IMR-90 (cell line): ENCODE results near the gene PLB1. TPM values are rescaled to one million over a fixed set of nuclear protein-coding genes. Genes with fewer than 3 reads are reported as not detected.

Source experiments
- ATAC-seq: fragments of 200-7000 bp; cut with Tn5 transposase; 2 replicates; pipeline ENCODE4 v1.9.1; 2020; ENCODE audit warnings: low read depth, mild to moderate bottlenecking, moderate library complexity
- BruUV-seq: library from RNA; stranded (reverse); fragments of 400-500 nt; replicated peaks from 2 replicates; lab custom pipeline; 2021; lab: Mats Ljungman, UMichigan
- CTCF ChIA-PET: fragments of 300-600 bp; formaldehyde crosslinking; extraction: SDS; loops from one replicate; lab custom pipeline; 2021; ENCODE audit warnings: antibody characterized with exemption; lab: Yijun Ruan, JAX
- POLR2A ChIA-PET: fragments of 300-600 bp; sonication (Branson Sonifier 250); formaldehyde crosslinking; loops from one replicate; lab custom pipeline; 2022; ENCODE audit warnings: antibody characterized with exemption; ENCODE audit not compliant: unreplicated experiment; lab: Charles Lee
- DNase-seq: peaks from one replicate; pipeline ENCODE4 v3.0.0; 2013
- H2AFZ ChIP-seq: replicated peaks from 2 replicates; pipeline ENCODE3; 2013; ENCODE audit warnings: low read length, mild to moderate bottlenecking; ENCODE audit not compliant: poor library complexity
- H2AK5ac ChIP-seq: 2 replicates; pipeline ENCODE4 v1.6.1; 2013; ENCODE audit warnings: low read depth, low read length, inconsistent platforms
- H2AK9ac ChIP-seq: replicated peaks from 2 replicates; pipeline ENCODE3; 2013; ENCODE audit warnings: mild to moderate bottlenecking, low read depth, low read length, moderate library complexity; ENCODE audit not compliant: poor library complexity
- H2BK120ac ChIP-seq: 2 replicates; pipeline ENCODE4 v1.6.1; 2013; ENCODE audit warnings: low read depth, low read length, inconsistent platforms
- H2BK15ac ChIP-seq: 3 replicates; pipeline ENCODE4 v1.6.1; 2013; ENCODE audit warnings: low read depth, low read length, inconsistent platforms
- H2BK20ac ChIP-seq: 2 replicates; pipeline ENCODE4 v1.6.1; 2013; ENCODE audit warnings: low read depth, mild to moderate bottlenecking, inconsistent platforms, low read length, moderate library complexity
- H2BK5ac ChIP-seq: 2 replicates; pipeline ENCODE4 v1.6.1; 2013; ENCODE audit warnings: mild to moderate bottlenecking, low read depth, low read length, inconsistent platforms; ENCODE audit not compliant: poor library complexity, severe bottlenecking
- H3K14ac ChIP-seq: replicated peaks from 2 replicates; pipeline ENCODE4 v1.6.1; 2013; ENCODE audit warnings: low read depth, low read length, inconsistent platforms
- H3K18ac ChIP-seq: 2 replicates; pipeline ENCODE4 v1.6.1; 2013; ENCODE audit warnings: low read depth, low read length, control low read depth
- H3K23ac ChIP-seq: 2 replicates; pipeline ENCODE4 v1.6.1; 2013; ENCODE audit warnings: low read depth, low read length, inconsistent platforms
- H3K27ac ChIP-seq: 2 replicates; pipeline ENCODE4 v1.5.1; 2013; ENCODE audit warnings: mild to moderate bottlenecking, control low read depth, low read length; ENCODE audit not compliant: insufficient read depth
- H3K27me3 ChIP-seq: 2 replicates; pipeline ENCODE4 v1.6.1; 2013; ENCODE audit warnings: low read length; ENCODE audit not compliant: control insufficient read depth, insufficient read depth
- H3K36me3 ChIP-seq: 2 replicates; pipeline ENCODE4 v1.6.1; 2013; ENCODE audit warnings: low read length, mixed read lengths; ENCODE audit not compliant: control insufficient read depth, insufficient read depth
- H3K4ac ChIP-seq: 2 replicates; pipeline ENCODE4 v1.6.1; 2013; ENCODE audit warnings: low read depth, low read length, inconsistent platforms
- H3K4me1 ChIP-seq: 2 replicates; pipeline ENCODE4 v1.6.1; 2013; ENCODE audit warnings: low read length, mixed read lengths; ENCODE audit not compliant: control insufficient read depth, insufficient read depth
- H3K4me2 ChIP-seq: 2 replicates; pipeline ENCODE4 v1.6.1; 2013; ENCODE audit warnings: low read depth, mild to moderate bottlenecking, control low read depth, low read length, moderate library complexity
- H3K4me3 ChIP-seq: 2 replicates; pipeline ENCODE4 v1.5.1; 2013; ENCODE audit warnings: low read depth, mild to moderate bottlenecking, control low read depth, low read length, moderate library complexity; ENCODE audit not compliant: insufficient read depth
- H3K56ac ChIP-seq: 2 replicates; pipeline ENCODE4 v1.6.1; 2013; ENCODE audit warnings: low read length, inconsistent platforms; ENCODE audit not compliant: insufficient read depth; ENCODE audit errors: extremely low read depth
- H3K79me1 ChIP-seq, 2 experiments: 2 replicates each; pipeline ENCODE4 v1.6.1; 2013; ENCODE audit warnings: low read length in 2 of 2, inconsistent platforms in 1 of 2, low read depth in 1 of 2
- H3K9ac ChIP-seq: 2 replicates; pipeline ENCODE4 v1.6.1; 2013; ENCODE audit warnings: low read depth, low read length, control low read depth
- H3K9me1 ChIP-seq: 2 replicates; pipeline ENCODE4 v1.6.1; 2013; ENCODE audit warnings: low read length, inconsistent platforms; ENCODE audit not compliant: insufficient read depth
- H3K9me3 ChIP-seq: 2 replicates; pipeline ENCODE4 v1.6.1; 2013; ENCODE audit warnings: low read length; ENCODE audit not compliant: control insufficient read depth, insufficient read depth
- H4K20me1 ChIP-seq: 2 replicates; pipeline ENCODE4 v1.6.1; 2013; ENCODE audit warnings: low read length, inconsistent platforms; ENCODE audit not compliant: insufficient read depth
- H4K5ac ChIP-seq: 2 replicates; pipeline ENCODE4 v1.6.1; 2013; ENCODE audit warnings: mild to moderate bottlenecking, low read depth, low read length, control low read depth
- H4K8ac ChIP-seq, 2 experiments: 2 replicates each; pipeline ENCODE4 v1.6.1; 2013; ENCODE audit warnings: low read depth in 2 of 2, low read length in 2 of 2, control low read depth in 1 of 2, inconsistent platforms in 1 of 2
- H4K91ac ChIP-seq: 2 replicates; pipeline ENCODE4 v1.6.1; 2013; ENCODE audit warnings: low read depth, low read length, inconsistent platforms; ENCODE audit not compliant: insufficient read depth
- BHLHE40 ChIP-seq: fragments of 150-350 bp; IDR thresholded peaks from 2 replicates; pipeline ENCODE4 v1.6.1; 2016; ENCODE audit warnings: mild to moderate bottlenecking, low read depth, low read length
- CEBPB ChIP-seq: IDR thresholded peaks from 2 replicates; pipeline ENCODE4 v1.6.1; 2012; ENCODE audit warnings: low read depth, low read length, improper control_type of control experiment
- CHD1 ChIP-seq: IDR thresholded peaks from 2 replicates; pipeline ENCODE4 v1.6.1; 2012; ENCODE audit warnings: low read depth, low read length, improper control_type of control experiment
- CTCF ChIP-seq: conservative IDR thresholded peaks from 2 replicates; pipeline ENCODE4 v1.5.1; 2012; ENCODE audit warnings: mild to moderate bottlenecking, low read depth, low read length, improper control_type of control experiment
- FOS ChIP-seq: fragments of 150-350 bp; IDR thresholded peaks from 2 replicates; pipeline ENCODE4 v1.6.1; 2016; ENCODE audit warnings: low read depth, low read length
- MAFK ChIP-seq: IDR thresholded peaks from 2 replicates; pipeline ENCODE4 v1.6.1; 2012; ENCODE audit warnings: low read depth, low read length, improper control_type of control experiment
- MAZ ChIP-seq: IDR thresholded peaks from 2 replicates; pipeline ENCODE4 v1.6.1; 2012; ENCODE audit warnings: low read depth, mild to moderate bottlenecking, low read length, improper control_type of control experiment, moderate library complexity, borderline replicate concordance
- MXI1 ChIP-seq: IDR thresholded peaks from 2 replicates; pipeline ENCODE4 v1.6.1; 2012; ENCODE audit warnings: low read depth, mild to moderate bottlenecking, low read length, moderate library complexity, borderline replicate concordance
- NFE2L2 ChIP-seq: fragments of 150-350 bp; IDR thresholded peaks from 2 replicates; pipeline ENCODE4 v1.6.1; 2016; ENCODE audit warnings: low read depth, mild to moderate bottlenecking, low read length
- POLR2A ChIP-seq: IDR thresholded peaks from 2 replicates; pipeline ENCODE4 v1.6.1; 2012; ENCODE audit warnings: mild to moderate bottlenecking, low read depth, low read length
- RAD21 ChIP-seq: IDR thresholded peaks from 2 replicates; pipeline ENCODE4 v1.6.1; 2012; ENCODE audit warnings: low read length, improper control_type of control experiment
- RCOR1 ChIP-seq: IDR thresholded peaks from 2 replicates; pipeline ENCODE4 v1.6.1; 2012; ENCODE audit warnings: mild to moderate bottlenecking, low read length, improper control_type of control experiment; ENCODE audit not compliant: insufficient replicate concordance
- RFX5 ChIP-seq: IDR thresholded peaks from 2 replicates; pipeline ENCODE4 v1.8.0; 2012; ENCODE audit warnings: low read depth, mild to moderate bottlenecking, low read length, moderate library complexity
- SMC3 ChIP-seq: fragments of 150-350 bp; IDR thresholded peaks from 2 replicates; pipeline ENCODE4 v1.6.1; 2016; ENCODE audit warnings: low read depth, mild to moderate bottlenecking, antibody characterized with exemption, low read length, moderate library complexity
- WGBS, 2 experiments: methylation state at CpG; one replicate each; pipeline versions ENCODE4 v1.1.5 to v1.1.7; 2013; ENCODE audit warnings: missing lambda C conversion rate in 2 of 2; ENCODE audit not compliant: insufficient read length in 1 of 2; ENCODE audit errors: extremely low coverage in 2 of 2; 5-methylcytosine and 5-hydroxymethylcytosine counted together
- dilution Hi-C: fragments of 300-500 bp; cut with HindIII; formaldehyde crosslinking; loops from one replicate; pipeline ENCODE4 v1.14.3; 2018; ENCODE audit warnings: low sequenced_read_pairs; ENCODE audit not compliant: unreplicated experiment
- in situ Hi-C: fragments of 300-500 bp; cut with MboI; formaldehyde crosslinking; loops from 3 replicates; pipeline ENCODE4 v1.14.3; 2019; ENCODE audit warnings: low sequenced_read_pairs, inconsistent platforms, mixed read lengths
- intact Hi-C: fragments of 100-400 bp; cut with micrococcal nuclease; formaldehyde crosslinking; loops from 2 replicates; pipeline ENCODE4 v1.10.0; 2022
- polyA plus RNA-seq, 3 experiments: library from polyadenylated mRNA; depleted of rRNA; stranded (reverse); fragments of >200 nt; gene quantifications; 2 replicates each; pipeline ENCODE4 v1.2.3, GENCODE V29; 2012; ENCODE audit warnings: low replicate concordance in 1 of 3
- total RNA-seq: library from RNA; depleted of rRNA; stranded (reverse); fragments of >200 nt; gene quantifications from 2 replicates; pipeline ENCODE4 v1.2.3, GENCODE V29; 2012
- TF ChIP-seq, protein P1 (sequence below): fragments of 150-350 bp; IDR thresholded peaks from 2 replicates; pipeline ENCODE4 v1.6.1; 2017; ENCODE audit warnings: mild to moderate bottlenecking, antibody characterized with exemption, low read length, low read depth
- TF ChIP-seq, protein P2 (sequence below): fragments of 150-350 bp; IDR thresholded peaks from 2 replicates; pipeline ENCODE4 v1.6.1; 2016; ENCODE audit warnings: low read depth, mild to moderate bottlenecking, low read length, moderate library complexity, borderline replicate concordance

PLB1 gene
- total and polyA plus RNA-seq, 2 of the 4 experiments (the other 2 are of a cell fraction) = 0.74 to 0.90 TPM

DNA sequence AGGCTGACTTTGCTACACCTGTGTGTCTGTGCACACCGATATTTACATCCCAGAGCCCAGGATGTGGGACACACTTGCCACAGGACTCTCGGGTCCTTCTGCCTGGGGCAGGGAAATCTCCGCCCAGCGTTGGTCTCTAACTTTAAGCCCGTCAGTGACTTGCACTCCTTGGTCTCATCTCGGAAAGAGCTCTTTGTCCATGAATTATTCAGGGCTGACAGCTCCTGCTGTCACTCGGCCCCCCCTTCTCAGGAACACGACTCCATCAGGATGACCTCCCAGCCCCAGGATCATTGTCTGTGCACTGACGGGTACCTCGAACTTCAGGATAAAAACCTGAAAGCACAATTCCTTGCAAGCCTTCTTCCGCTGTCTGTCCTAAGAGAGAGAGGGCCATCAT is 26.6 kb downstream of the PLB1 start:
- Histone ChIP-seq H2BK20ac (no peak overlapping the region), H2AFZ (no peak overlapping the region), H3K4ac (no peak overlapping the region), H3K56ac (no peak overlapping the region), H2AK5ac (no peak overlapping the region), H3K4me3 (no peak overlapping the region), H3K9me3 (no peaks in the 10 kb centered on the region), H3K18ac (no peak overlapping the region), H3K36me3 (no peaks in the 10 kb centered on the region), H2BK5ac (no peak overlapping the region), H4K8ac (no peak overlapping the region), H3K27ac (no peak overlapping the region), H3K23ac (no peak overlapping the region), H3K4me1 (no peaks in the 10 kb centered on the region), H3K14ac (no peak overlapping the region), H3K79me1 (no peaks in the 10 kb centered on the region), H2BK15ac (no peak overlapping the region), H3K9ac (no peak overlapping the region), H2AK9ac (no peak overlapping the region), H4K20me1 (no peaks in the 10 kb centered on the region), H3K27me3 (peaks cover 74% of the 10 kb centered on the region), H2BK120ac (no peak overlapping the region), H4K91ac (no peak overlapping the region), H3K4me2 (no peak overlapping the region), H3K9me1 (0 out of 2 replicates have a peak, but pooled peaks cover 3% of the 10 kb centered on the region), H4K5ac (no peak overlapping the region)
- TF ChIP-seq BHLHE40 (no peak), RCOR1 (no peak), RAD21 (no peak), MXI1 (no peak), CTCF (no peak), CHD1 (no peak), RFX5 (no peak), SMC3 (no peak), FOS (no peak), CEBPB (no peak), MAFK (no peak), POLR2A (no peak), NFE2L2 (no peak), MAZ (no peak)
- TF ChIP-seq, protein P1, sequence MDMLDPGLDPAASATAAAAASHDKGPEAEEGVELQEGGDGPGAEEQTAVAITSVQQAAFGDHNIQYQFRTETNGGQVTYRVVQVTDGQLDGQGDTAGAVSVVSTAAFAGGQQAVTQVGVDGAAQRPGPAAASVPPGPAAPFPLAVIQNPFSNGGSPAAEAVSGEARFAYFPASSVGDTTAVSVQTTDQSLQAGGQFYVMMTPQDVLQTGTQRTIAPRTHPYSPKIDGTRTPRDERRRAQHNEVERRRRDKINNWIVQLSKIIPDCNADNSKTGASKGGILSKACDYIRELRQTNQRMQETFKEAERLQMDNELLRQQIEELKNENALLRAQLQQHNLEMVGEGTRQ = no peak
- TF ChIP-seq, protein P2, sequence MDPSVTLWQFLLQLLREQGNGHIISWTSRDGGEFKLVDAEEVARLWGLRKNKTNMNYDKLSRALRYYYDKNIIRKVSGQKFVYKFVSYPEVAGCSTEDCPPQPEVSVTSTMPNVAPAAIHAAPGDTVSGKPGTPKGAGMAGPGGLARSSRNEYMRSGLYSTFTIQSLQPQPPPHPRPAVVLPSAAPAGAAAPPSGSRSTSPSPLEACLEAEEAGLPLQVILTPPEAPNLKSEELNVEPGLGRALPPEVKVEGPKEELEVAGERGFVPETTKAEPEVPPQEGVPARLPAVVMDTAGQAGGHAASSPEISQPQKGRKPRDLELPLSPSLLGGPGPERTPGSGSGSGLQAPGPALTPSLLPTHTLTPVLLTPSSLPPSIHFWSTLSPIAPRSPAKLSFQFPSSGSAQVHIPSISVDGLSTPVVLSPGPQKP = no peak
- POLR2A ChIA-PET = no interaction called here
- 42% methylated on average over 10 of the region's 11 CpGs; no CpG with 5 or more reads in 1 of the 2 experiments for WGBS, 2 experiments
- DNase-seq = no peak
- in situ Hi-C loops = no loop called here
- no TSS peak for BruUV-seq
- CTCF ChIA-PET = no interaction called here
- dilution Hi-C loops = no loop called here
- intact Hi-C loops = no loop called here
- ATAC-seq = no peak
